NCI-H2196 treated with DMSO at 0.1 percent for 48 hours (cell line): ENCODE results near the gene KHDRBS2.

Source experiments
- DNase-seq: peaks from one replicate; lab custom pipeline; 2025; ENCODE audit not compliant: unreplicated experiment; lab: John Stamatoyannopoulos, UW

KHDRBS2 gene

DNA sequence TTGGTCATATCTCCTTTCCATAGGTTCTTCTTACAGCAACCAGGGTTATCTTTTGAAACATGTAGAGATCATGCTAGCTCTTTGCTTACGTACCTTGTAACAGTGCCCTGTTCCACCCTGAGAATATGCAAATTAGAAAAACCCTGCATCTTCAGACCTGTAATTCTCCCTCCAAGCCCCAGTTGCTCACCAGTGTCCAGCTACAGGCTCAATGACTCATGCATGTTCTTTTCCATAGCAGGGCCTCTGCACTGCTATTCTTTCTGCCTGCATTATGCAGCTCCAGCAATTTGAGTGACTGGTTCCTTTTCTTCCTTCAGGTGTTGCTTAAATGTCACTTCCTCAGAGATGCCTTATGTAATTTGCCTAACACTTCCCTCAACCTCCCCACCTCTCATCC, 636.2 kb downstream of the KHDRBS2 start:
- no peak for DNase-seq

DNA sequence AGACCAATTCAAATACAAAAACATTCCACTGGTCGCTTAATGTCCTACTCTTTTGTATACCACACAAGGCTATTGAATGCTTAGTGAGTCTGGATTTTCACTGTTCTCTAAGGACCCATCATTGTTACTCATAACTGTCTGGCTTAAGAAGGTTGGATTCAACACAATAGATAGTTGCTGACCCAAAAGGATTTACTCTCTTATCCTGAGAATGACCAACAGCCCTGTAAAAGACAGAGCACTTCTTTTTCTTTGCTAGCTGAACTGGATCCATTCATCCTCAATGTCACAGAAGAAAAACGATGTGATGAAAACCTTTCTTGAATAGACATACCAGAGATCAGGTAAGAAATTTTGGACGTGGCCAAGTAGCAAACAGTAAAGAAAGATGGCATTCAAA, 645.6 kb downstream of the KHDRBS2 start:
- DNase-seq = no peak
